HG03457 (cell line): ENCODE measurements around the gene KLF12.

Experiments
- ATAC-seq: cut with Tn5 transposase; IDR thresholded peaks from one replicate; pipeline ENCODE4 v1.9.1; 2021; ENCODE audit warnings: moderate number of reproducible peaks; ENCODE audit not compliant: unreplicated experiment

KLF12 gene

GRCh38 chr13:74104661-74105275, 29.4 kb downstream of the KLF12 start:
- ATAC-seq = no peak

GRCh38 chr13:74103970-74104555, 30.1 kb downstream of the KLF12 start:
- no peak for ATAC-seq

GRCh38 chr13:74103196-74103595, 31.0 kb downstream of the KLF12 start:
- ATAC-seq = no peak

- ATAC-seq = no peak
These were observed 31.5 kb downstream of the KLF12 start for GRCh38 chr13:74102691-74103090.

GRCh38 chr13:74101436-74101835, 32.8 kb downstream of the KLF12 start:
- no peak for ATAC-seq

GRCh38 chr13:74098077-74098476, 36.1 kb downstream of the KLF12 start:
- no peak for ATAC-seq

GRCh38 chr13:74097116-74097515, 37.1 kb downstream of the KLF12 start:
- ATAC-seq = no peak

GRCh38 chr13:74093691-74094090, 40.5 kb downstream of the KLF12 start:
- no peak for ATAC-seq

GRCh38 chr13:74092711-74093110, 41.5 kb downstream of the KLF12 start:
- no peak for ATAC-seq

- ATAC-seq = no peak
These were observed 43.2 kb downstream of the KLF12 start for GRCh38 chr13:74090869-74091605.

- ATAC-seq = no peak
These were observed 43.8 kb downstream of the KLF12 start for GRCh38 chr13:74090397-74090796.

GRCh38 chr13:74087357-74087756, 46.8 kb downstream of the KLF12 start:
- ATAC-seq = no peak
